H1 (cell line): ENCODE measurements around the gene ST3GAL2. TPM values are rescaled to one million over a fixed set of nuclear protein-coding genes. Genes with fewer than 3 reads are reported as not detected.

ENCODE experiments used
- CTCF ChIA-PET: fragments of 300-600 bp; sonication (Branson Sonifier 250); formaldehyde crosslinking; loops from one replicate; lab custom pipeline; 2021; ENCODE audit not compliant: partially characterized antibody; lab: Charles Lee
- POLR2A ChIA-PET: fragments of 300-600 bp; sonication (Branson Sonifier 250); formaldehyde crosslinking; loops from one replicate; lab custom pipeline; 2021; ENCODE audit warnings: inconsistent platforms; ENCODE audit not compliant: partially characterized antibody; lab: Charles Lee
- DNase-seq, 2 experiments: peaks; one replicate each; pipeline versions ENCODE4 v3.0.0 to v3.0.0-alpha.2; 2010 to 2022; ENCODE audit warnings: low spot score in 2 of 2, low read depth in 1 of 2, mixed read lengths in 1 of 2
- FAIRE-seq: peaks from 2 replicates; lab custom pipeline; 2011; peaks lifted over from hg19 to GRCh38; lab: Jason Lieb, UNC
- H2AFZ ChIP-seq: 2 replicates; pipeline ENCODE4 v1.8.1; 2012; ENCODE audit warnings: low read length, inconsistent platforms
- H2AK5ac ChIP-seq: 2 replicates; pipeline ENCODE4 v1.6.1; 2013; ENCODE audit warnings: low read depth, low read length
- H2BK120ac ChIP-seq: replicated peaks from 2 replicates; pipeline ENCODE3; 2013; ENCODE audit warnings: low read depth, low read length, inconsistent platforms
- H2BK12ac ChIP-seq: 2 replicates; pipeline ENCODE4 v1.6.1; 2013; ENCODE audit warnings: low read depth, low read length
- H2BK15ac ChIP-seq: 2 replicates; pipeline ENCODE4 v1.6.1; 2013; ENCODE audit warnings: low read length
- H2BK20ac ChIP-seq: 2 replicates; pipeline ENCODE4 v1.6.1; 2013; ENCODE audit warnings: low read length
- H2BK5ac ChIP-seq: 2 replicates; pipeline ENCODE4 v1.6.1; 2013; ENCODE audit warnings: low read depth, low read length
- H3K14ac ChIP-seq: 2 replicates; pipeline ENCODE4 v1.6.1; 2013; ENCODE audit warnings: inconsistent platforms; ENCODE audit not compliant: insufficient read length
- H3K18ac ChIP-seq: 2 replicates; pipeline ENCODE4 v1.6.1; 2013; ENCODE audit warnings: low read length; ENCODE audit errors: extremely low read depth
- H3K23ac ChIP-seq: 2 replicates; pipeline ENCODE4 v1.6.1; 2013; ENCODE audit warnings: inconsistent platforms; ENCODE audit not compliant: insufficient read length
- H3K23me2 ChIP-seq: 2 replicates; pipeline ENCODE4 v1.6.1; 2013; ENCODE audit warnings: low read depth, low read length
- H3K27ac ChIP-seq: 2 replicates; pipeline ENCODE4 v1.6.1; 2011; ENCODE audit warnings: low read depth, low read length, inconsistent platforms
- H3K27me3 ChIP-seq, 4 experiments: replicated peaks in 1 of 4; 1 replicate in 1 of 4; 2 replicates in 3 of 4; pipeline versions ENCODE4 v1.6.1 to v1.8.1; 2011 to 2013; ENCODE audit warnings: low read length in 3 of 4, mild to moderate bottlenecking in 3 of 4, inconsistent platforms in 2 of 4, mixed read lengths in 2 of 4, moderate library complexity in 1 of 4; ENCODE audit not compliant: control insufficient read depth in 3 of 4, insufficient read depth in 3 of 4; ENCODE audit errors: extremely low read depth in 1 of 4
- H3K36me3 ChIP-seq, 4 experiments: 2 replicates each; pipeline versions ENCODE4 v1.6.1 to v1.8.1; 2011 to 2013; ENCODE audit warnings: mild to moderate bottlenecking in 4 of 4, low read length in 3 of 4, moderate library complexity in 2 of 4, control low read depth in 1 of 4, inconsistent platforms in 1 of 4; ENCODE audit not compliant: insufficient read depth in 4 of 4, control insufficient read depth in 2 of 4
- H3K4ac ChIP-seq: replicated peaks from 2 replicates; pipeline ENCODE3; 2013; ENCODE audit warnings: low read length, low read depth, mixed read lengths, inconsistent platforms; ENCODE audit not compliant: insufficient read length
- H3K4me1 ChIP-seq, 4 experiments: replicated peaks in 1 of 4; 1 replicate in 1 of 4; 2 replicates in 3 of 4; pipeline versions ENCODE4 v1.6.1 to v1.8.1; 2011 to 2013; ENCODE audit warnings: low read length in 3 of 4, inconsistent platforms in 2 of 4, mixed read lengths in 1 of 4; ENCODE audit not compliant: insufficient read depth in 4 of 4, control insufficient read depth in 3 of 4
- H3K4me2 ChIP-seq, 2 experiments: 2 replicates each; pipeline versions ENCODE4 v1.6.1 to v1.8.1; 2011 to 2013; ENCODE audit warnings: low read depth in 2 of 2, low read length in 2 of 2, control low read depth in 1 of 2, inconsistent platforms in 1 of 2, mild to moderate bottlenecking in 1 of 2; ENCODE audit not compliant: insufficient read depth in 1 of 2
- H3K4me3 ChIP-seq, 4 experiments: fragments of 200-600, 300-600 bp in 1 of 4; sonication (generic), shearing (Covaris generic), sonication (Bioruptor Twin) in 1 of 4; 2 replicates each; pipeline versions ENCODE4 v1.5.1 to v1.8.1; 2011 to 2016; ENCODE audit warnings: low read length in 4 of 4, low read depth in 3 of 4, control low read depth in 2 of 4, inconsistent platforms in 2 of 4, mild to moderate bottlenecking in 2 of 4, mixed read lengths in 1 of 4, moderate library complexity in 1 of 4; ENCODE audit not compliant: insufficient read depth in 2 of 4; ENCODE audit errors: extremely low read depth in 1 of 4
- H3K56ac ChIP-seq: replicated peaks from 2 replicates; pipeline ENCODE3; 2013; ENCODE audit warnings: low read depth, mild to moderate bottlenecking, mixed read lengths, low read length, inconsistent platforms; ENCODE audit not compliant: insufficient read length
- H3K79me1 ChIP-seq: 2 replicates; pipeline ENCODE4 v1.6.1; 2013; ENCODE audit warnings: low read depth, low read length, control low read depth
- H3K79me2 ChIP-seq, 2 experiments: 2 replicates each; pipeline versions ENCODE4 v1.6.1 to v1.8.1; 2012 to 2013; ENCODE audit warnings: low read length in 2 of 2, mild to moderate bottlenecking in 2 of 2, inconsistent platforms in 1 of 2; ENCODE audit not compliant: insufficient read depth in 2 of 2, control insufficient read depth in 1 of 2
- H3K9ac ChIP-seq, 4 experiments: replicated peaks in 1 of 4; 1 replicate in 1 of 4; 2 replicates in 3 of 4; pipeline versions ENCODE4 v1.6.1 to v1.8.1; 2011 to 2013; ENCODE audit warnings: low read depth in 3 of 4, low read length in 3 of 4, control low read depth in 2 of 4, mild to moderate bottlenecking in 2 of 4, moderate library complexity in 2 of 4, inconsistent platforms in 1 of 4; ENCODE audit errors: extremely low read depth in 1 of 4
- H3K9me3 ChIP-seq, 2 experiments: 2 replicates each; pipeline versions ENCODE4 v1.6.1 to v1.8.1; 2012 to 2013; ENCODE audit warnings: mild to moderate bottlenecking in 2 of 2, moderate library complexity in 2 of 2, control low read depth in 1 of 2, inconsistent platforms in 1 of 2, low read depth in 1 of 2, low read length in 1 of 2, mixed read lengths in 1 of 2; ENCODE audit not compliant: insufficient read depth in 2 of 2
- H4K20me1 ChIP-seq, 2 experiments: replicated peaks in 1 of 2; 2 replicates each; pipeline versions ENCODE3 to v1.8.1; 2011 to 2013; ENCODE audit warnings: inconsistent platforms in 2 of 2, low read length in 2 of 2, mild to moderate bottlenecking in 1 of 2; ENCODE audit not compliant: insufficient read depth in 2 of 2, control insufficient read depth in 1 of 2
- H4K5ac ChIP-seq: 2 replicates; pipeline ENCODE4 v1.6.1; 2013; ENCODE audit warnings: low read length, low read depth, mixed read lengths, inconsistent platforms; ENCODE audit not compliant: insufficient read length
- H4K8ac ChIP-seq: 2 replicates; pipeline ENCODE4 v1.8.0; 2013; ENCODE audit warnings: mild to moderate bottlenecking, moderate library complexity, low read length, inconsistent platforms; ENCODE audit not compliant: insufficient read depth; ENCODE audit errors: extremely low read depth
- H4K91ac ChIP-seq: replicated peaks from 2 replicates; pipeline ENCODE3; 2013; ENCODE audit warnings: low read length, mixed read lengths, inconsistent platforms; ENCODE audit not compliant: insufficient read length
- BACH1 ChIP-seq: IDR thresholded peaks from 2 replicates; pipeline ENCODE4 v1.6.1; 2012; ENCODE audit warnings: low read length, improper control_type of control experiment
- CHD1 ChIP-seq: IDR thresholded peaks from 2 replicates; pipeline ENCODE4 v1.6.1; 2012; ENCODE audit warnings: low read depth, low read length, improper control_type of control experiment
- FOSL1 ChIP-seq: IDR thresholded peaks from 2 replicates; pipeline ENCODE4 v1.6.1; 2011; ENCODE audit warnings: mild to moderate bottlenecking, low read depth, low read length, moderate library complexity; ENCODE audit not compliant: insufficient read depth
- JUND ChIP-seq: IDR thresholded peaks from 2 replicates; pipeline ENCODE4 v1.6.1; 2011; ENCODE audit warnings: mild to moderate bottlenecking, improper control_type of control experiment, low read length
- POLR2A ChIP-seq, 2 experiments: IDR thresholded peaks; 1 replicate in 1 of 2; 2 replicates in 1 of 2; pipeline ENCODE4 v1.6.1; 2011; ENCODE audit warnings: low read depth in 2 of 2, low read length in 2 of 2, mild to moderate bottlenecking in 2 of 2; ENCODE audit errors: control extremely low read depth in 1 of 2
- POLR2AphosphoS5 ChIP-seq: IDR thresholded peaks from 2 replicates; pipeline ENCODE4 v1.6.1; 2011; ENCODE audit warnings: low read depth, low read length
- RAD21 ChIP-seq, 2 experiments: IDR thresholded peaks in 1 of 2; conservative IDR thresholded peaks in 1 of 2; 2 replicates each; pipeline ENCODE4 v1.6.1; 2011; ENCODE audit warnings: low read depth in 2 of 2, low read length in 2 of 2, improper control_type of control experiment in 1 of 2, inconsistent platforms in 1 of 2, mild to moderate bottlenecking in 1 of 2, moderate library complexity in 1 of 2
- RXRA ChIP-seq: IDR thresholded peaks from 2 replicates; pipeline ENCODE4 v1.6.1; 2011; ENCODE audit warnings: low read depth, mild to moderate bottlenecking, low read length, moderate library complexity; ENCODE audit not compliant: insufficient read depth
- SRF ChIP-seq: IDR thresholded peaks from 2 replicates; pipeline ENCODE4 v1.6.1; 2011; ENCODE audit warnings: mild to moderate bottlenecking, low read depth, low read length, moderate library complexity
- TEAD4 ChIP-seq: IDR thresholded peaks from 2 replicates; pipeline ENCODE4 v1.6.1; 2012; ENCODE audit warnings: low read depth, low read length, inconsistent platforms, mixed read lengths
- USF2 ChIP-seq: IDR thresholded peaks from 2 replicates; pipeline ENCODE4 v1.6.1; 2011; ENCODE audit warnings: low read length, improper control_type of control experiment
- WGBS, 2 experiments: shearing (Covaris generic) in 1 of 2; methylation state at CpG; one replicate each; pipeline versions ENCODE4 v1.1.6 to v1.1.7; 2013 to 2015; ENCODE audit warnings: low lambda C conversion rate in 2 of 2, mixed read lengths in 2 of 2, inconsistent platforms in 1 of 2, low coverage in 1 of 2, missing lambda C conversion rate in 1 of 2; ENCODE audit not compliant: insufficient replicate concordance in 2 of 2, insufficient coverage in 1 of 2, insufficient read length in 1 of 2; ENCODE audit errors: extremely low coverage in 1 of 2, missing lambda C conversion rate in 1 of 2; 5-methylcytosine and 5-hydroxymethylcytosine counted together
- polyA plus RNA-seq, 7 experiments: library from polyadenylated mRNA; depleted of rRNA in 3 of 7; stranded (reverse) in 5 of 7; unstranded in 2 of 7; fragments of >200 nt in 5 of 7; fragments of 200-250 nt in 2 of 7; gene quantifications; 1 replicate in 5 of 7; 2 replicates in 1 of 7; 4 replicates in 1 of 7; pipeline versions ENCODE4 v1.2.1 to v1.2.3, GENCODE V29; 2011 to 2013; ENCODE audit warnings: missing spikeins in 2 of 7, mixed read lengths in 2 of 7
- total RNA-seq: library from RNA; stranded (reverse); fragmentation: NEBNext Ultra II Directional; extraction: Animal tissue kit (Norgen Biotek cat#: 25700); gene quantifications from 2 replicates; pipeline ENCODE4 v1.2.1, GENCODE V29; 2021

ST3GAL2 gene
- total and polyA plus RNA-seq, 2 of the 8 experiments (the other 6 are each of a cell fraction or from before 2014, with no cell fraction given) = 14.4 to 39.7 TPM

GRCh38 chr16:70480127-70481105, 41.5 kb upstream of the ST3GAL2 start:
- FAIRE-seq = no peak
- Histone ChIP-seq H2AK5ac (no peak overlapping the region), H4K20me1 (peaks cover 0 to 2% of the 10 kb centered on the region in 2 experiments), H4K5ac (no peak overlapping the region), H3K18ac (no peak overlapping the region), H2BK15ac (no peak overlapping the region), H3K79me2 (no peaks in the 10 kb centered on the region), H3K23ac (no peak overlapping the region), H3K4me1 (peaks cover 0 to 8% (median under 1%) of the 10 kb centered on the region in 4 experiments; a peak in 2 of 7 replicates), H3K4me3 (no peak overlapping the region), H3K9me3 (no peaks in the 10 kb centered on the region), H2BK5ac (no peak overlapping the region), H3K27me3 (no peaks in the 10 kb centered on the region), H3K27ac (no peak overlapping the region), H3K4ac (no peak overlapping the region), H3K9ac (no peak overlapping the region), H3K14ac (no peak overlapping the region), H3K36me3 (peaks cover 3 to 28% (median 10%) of the 10 kb centered on the region in 4 experiments; a peak in 5 of 8 replicates), H2AFZ (no peak overlapping the region), H3K56ac (no peak overlapping the region), H3K4me2 (no peak overlapping the region), H3K23me2 (peaks cover 2% of the 10 kb centered on the region; the same call in 1 of the 2 replicates), H4K91ac (no peak overlapping the region), H2BK12ac (no peak overlapping the region), H3K79me1 (no peaks in the 10 kb centered on the region), H2BK20ac (no peak overlapping the region), H4K8ac (no peak overlapping the region), H2BK120ac (no peak overlapping the region)
- POLR2A ChIA-PET = interaction anchor here (0.5 to 1.1 kb wide), 4 partner anchors 8 to 104 kb away, joined by 3 to 4 read pairs (median 3); no protein-coding TSS in a partner anchor
- CTCF ChIA-PET = interaction anchor here (0.6 to 4.2 kb wide), 11 partner anchors 11 to 212 kb away, joined by 3 to 23 read pairs (median 3); partner anchors contain the start of gene DDX19A
- WGBS, 2 experiments = 94% methylated on average over 17 of the region's 17 CpGs; no CpG with 5 or more reads in 1 of the 2 experiments
- DNase-seq = no peak
- TF ChIP-seq TEAD4 (no peak), SRF (no peak), BACH1 (no peak), USF2 (no peak), FOSL1 (no peak), JUND (no peak), POLR2AphosphoS5 (no peak), CHD1 (no peak), POLR2A (IDR thresholded peaks at IDR 0.05; ENCODE audit: control extremely low read depth in 1 of 2, low read depth in 2 of 2, low read length in 2 of 2) (no peak), RAD21 (IDR thresholded peaks at IDR 0.05 in 1 of 2, conservative IDR thresholded peaks at IDR 0.05 in 1 of 2; ENCODE audit: low read depth in 2 of 2, low read length in 2 of 2) (no peak), RXRA (no peak)
